AG20443 (cell line): ENCODE data around the gene ZNF512.
"Not testable (repeated sequence)": the region's sequence is repeated elsewhere in the genome, so short reads cannot be mapped to it uniquely, and the experiment has no call there.

Experiments
- DNase-seq: peaks from one replicate; pipeline ENCODE4 v3.0.0; 2012; ENCODE audit warnings: low spot score, mixed read lengths

The ZNF512 gene

DNA sequence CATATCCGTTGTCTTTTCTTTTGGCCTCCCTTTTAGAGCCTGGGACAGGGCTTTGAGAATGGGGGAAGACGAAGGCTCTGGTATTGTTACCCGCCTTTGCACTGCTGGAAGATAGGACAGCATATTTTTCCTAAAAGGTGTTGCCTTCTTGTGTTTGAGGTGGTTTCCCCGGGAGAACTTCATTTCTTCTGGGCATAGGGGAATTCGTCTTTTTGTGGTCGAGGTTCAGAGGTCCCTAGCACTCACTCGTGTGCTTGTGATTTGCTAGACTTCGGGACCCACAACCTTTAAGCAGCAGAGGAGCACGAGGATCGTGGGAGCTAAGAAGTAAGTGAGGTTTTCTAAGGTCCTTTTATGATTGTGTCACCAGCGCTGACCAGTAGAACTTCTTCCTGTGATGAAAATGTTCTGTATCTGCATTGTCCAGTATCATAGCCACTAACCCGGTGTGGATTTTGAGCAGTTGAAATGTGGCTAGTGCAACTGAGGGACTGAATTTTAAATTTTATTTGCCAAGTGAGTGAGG, 611 bp downstream of the ZNF512 start:
- peak; percentile 17 for DNase-seq

DNA sequence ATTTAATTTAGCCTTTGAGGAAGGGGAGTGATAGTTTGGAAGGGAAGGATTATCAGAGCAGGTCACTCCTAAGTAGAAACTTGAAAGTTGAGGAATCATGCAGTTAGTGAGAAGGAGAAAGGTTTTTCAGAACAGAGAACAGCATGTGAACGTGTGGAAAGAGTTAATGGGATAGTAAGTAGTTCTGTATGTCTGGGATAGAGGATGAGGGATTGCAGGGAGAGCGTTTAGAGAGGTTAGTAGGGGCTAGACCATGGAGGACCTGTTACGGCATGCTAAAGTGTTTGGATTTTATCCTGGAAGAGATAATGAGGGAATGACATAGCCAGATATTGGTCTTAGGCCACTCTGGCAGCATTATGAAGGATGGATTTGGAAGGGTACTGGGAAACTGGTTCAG, 1.8 kb downstream of the ZNF512 start:
- DNase-seq, result no peak

DNA sequence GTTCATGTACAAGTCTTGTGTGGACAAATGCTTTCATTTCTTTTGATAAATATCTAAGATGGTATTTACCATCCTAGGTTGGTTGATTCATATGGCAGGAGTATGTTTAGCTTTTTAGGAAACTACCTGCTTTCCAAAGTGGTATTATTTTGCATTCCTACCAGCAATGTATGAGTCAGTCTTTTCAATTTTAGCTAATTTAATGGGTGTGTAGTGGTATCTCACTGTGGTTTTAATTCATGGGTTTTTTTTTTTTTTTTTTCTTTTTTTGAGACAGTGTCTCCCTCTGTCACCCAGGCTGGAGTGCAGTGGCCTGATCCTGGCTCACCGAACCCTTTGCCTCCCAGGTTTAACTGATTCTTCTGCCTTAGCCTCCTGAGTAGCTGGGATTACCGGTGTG, 4.2 kb downstream of the ZNF512 start:
- no peak for DNase-seq

DNA sequence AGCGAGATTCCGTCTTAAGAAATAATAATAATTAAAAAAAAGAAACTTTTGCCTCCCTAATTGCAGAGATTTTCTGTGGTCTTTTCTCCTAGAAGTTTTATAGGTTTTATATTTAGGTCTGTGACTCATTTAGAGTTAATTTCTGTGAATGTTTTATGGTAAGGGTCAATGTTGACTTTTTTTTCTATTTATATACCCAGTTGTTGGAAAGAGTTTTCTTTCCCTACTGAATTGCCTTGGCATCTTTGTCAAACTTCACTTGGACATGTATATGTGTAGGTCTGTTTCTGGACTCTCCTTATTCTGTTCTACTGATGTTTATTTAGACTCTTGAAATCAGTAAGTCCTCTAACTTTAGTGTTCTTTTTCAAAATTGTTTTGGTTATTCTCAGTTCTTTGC, 5.5 kb downstream of the ZNF512 start:
- DNase-seq, result no peak

DNA sequence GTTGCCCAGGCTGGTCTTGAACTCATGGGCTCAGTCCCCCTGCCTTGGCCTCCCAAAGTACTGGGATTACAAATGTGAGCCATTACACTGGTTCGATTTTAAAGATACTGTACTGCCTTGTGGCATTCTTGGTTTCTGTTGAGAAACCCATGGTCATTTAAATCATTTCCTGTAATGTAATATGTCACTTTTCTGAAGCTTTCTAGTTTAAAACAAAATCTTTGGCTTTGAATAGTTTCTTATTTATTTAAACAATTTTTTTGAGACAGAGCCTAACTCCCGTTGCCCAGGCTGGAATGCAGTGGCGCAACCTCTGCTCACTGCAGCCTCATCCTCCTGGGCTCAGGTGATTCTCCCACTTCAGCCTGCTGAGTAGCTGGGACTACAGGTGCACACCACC, 8.9 kb downstream of the ZNF512 start:
- no peak for DNase-seq

DNA sequence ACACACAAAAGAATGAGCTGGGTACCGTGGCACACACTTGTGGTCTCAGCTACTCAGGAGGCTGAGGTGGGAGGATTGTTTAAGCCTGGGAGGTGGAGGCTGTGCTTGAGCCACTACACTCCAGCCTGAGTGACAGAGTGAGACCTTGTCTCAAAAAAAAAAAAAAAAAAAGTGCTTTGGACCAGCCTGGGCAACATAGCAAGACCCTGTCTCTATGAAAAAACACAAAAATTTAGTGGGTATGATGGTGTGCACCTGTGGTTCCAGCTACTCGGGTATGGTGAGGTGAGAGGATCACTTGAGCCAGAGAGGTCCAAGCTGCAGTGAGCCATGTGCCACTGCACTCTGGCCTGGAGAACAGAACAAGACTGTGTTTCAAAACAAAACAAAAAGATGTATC, 10.4 kb downstream of the ZNF512 start:
- DNase-seq, result no peak

DNA sequence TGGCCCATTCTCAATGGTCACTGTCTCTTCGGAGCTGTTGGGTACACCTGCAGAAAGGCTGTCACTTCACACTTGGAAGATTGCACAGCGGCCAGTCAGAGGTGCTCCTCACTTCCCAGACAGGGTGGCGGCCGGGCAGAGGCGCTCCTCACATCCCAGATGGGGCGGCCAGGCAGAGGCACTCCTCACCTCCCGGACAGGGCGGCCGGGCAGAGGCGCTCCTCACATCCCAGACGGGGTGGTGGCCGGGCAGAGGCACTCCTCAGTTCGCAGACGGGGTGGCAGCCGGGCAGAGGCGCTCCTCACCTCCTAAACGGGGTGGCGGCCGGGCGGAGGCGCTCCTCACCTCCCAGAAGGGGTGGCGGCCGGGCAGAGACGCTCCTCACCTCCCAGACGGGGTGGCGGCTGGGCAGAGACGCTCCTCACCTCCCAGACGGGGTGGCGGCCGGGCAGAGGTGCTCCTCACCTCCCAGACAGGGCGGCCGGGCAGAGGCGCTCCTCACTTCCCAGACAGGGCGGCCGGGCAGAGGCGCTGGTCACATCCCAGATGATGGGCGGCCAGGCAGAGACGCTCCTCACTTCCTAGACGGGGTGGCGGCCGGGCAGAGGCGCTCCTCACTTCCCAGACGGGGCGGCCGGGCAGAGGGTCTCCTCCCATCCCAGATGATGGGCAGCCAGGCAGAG, 11.3 kb downstream of the ZNF512 start:
- DNase-seq, result not testable (repeated sequence)

DNA sequence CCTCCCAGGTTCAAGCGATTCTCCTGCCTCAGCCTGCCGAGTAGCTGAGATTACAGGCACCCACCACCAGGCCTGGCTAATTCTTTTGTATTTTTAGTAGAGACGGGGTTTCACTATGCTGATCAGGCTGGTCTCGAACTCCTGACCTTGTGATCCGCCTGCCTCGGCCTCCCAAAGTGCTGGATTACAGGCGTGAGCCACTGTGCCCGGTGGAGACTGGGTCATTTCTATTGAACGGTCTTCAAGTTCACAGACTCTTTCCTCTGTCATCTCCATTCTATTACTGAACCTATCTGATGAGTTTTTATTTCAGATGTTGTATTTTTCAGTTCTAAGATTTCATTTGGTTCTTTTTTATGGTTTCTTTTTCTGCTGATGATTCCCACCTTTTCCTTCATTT, 12.6 kb downstream of the ZNF512 start:
- DNase-seq, result not testable (repeated sequence)

DNA sequence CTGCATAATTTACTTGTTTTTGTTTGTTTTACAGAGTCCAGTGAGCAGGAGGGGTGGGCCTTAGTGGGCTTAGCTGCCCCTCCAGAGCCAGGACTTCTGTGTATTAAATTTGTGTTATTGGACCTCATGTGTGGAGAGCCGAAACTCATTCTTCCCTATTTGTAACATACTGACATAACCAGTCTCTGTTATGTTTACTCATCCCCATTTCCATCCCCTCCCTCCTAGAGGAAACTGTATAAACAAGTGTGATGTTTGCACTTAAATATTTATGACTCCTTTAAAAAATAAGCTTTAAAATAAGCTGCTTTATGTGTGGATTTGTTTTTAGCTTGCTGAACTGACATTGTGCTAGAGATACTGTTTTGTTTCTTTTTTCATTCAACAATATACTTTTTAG, 13.8 kb downstream of the ZNF512 start:
- DNase-seq, result no peak

DNA sequence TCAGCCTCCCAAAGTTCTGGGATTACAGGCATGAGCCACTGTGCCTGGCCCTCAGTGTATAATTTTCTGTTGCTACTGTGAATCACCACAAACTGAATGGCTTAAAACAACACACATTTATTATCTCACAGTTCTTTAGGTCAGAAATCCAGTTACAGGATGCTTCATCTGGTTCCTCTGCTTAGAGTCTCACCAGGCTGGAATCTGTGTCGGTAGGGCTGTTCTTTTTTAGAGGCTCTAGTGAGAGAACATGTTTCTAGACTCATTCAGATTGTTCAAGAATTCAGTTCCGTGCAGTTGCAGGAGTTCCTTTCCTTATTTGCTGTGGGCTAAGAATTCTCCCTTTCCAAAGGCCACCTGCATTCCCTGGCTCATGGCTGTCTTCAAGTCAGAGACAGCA, 23.8 kb downstream of the ZNF512 start:
- DNase-seq, result no peak

DNA sequence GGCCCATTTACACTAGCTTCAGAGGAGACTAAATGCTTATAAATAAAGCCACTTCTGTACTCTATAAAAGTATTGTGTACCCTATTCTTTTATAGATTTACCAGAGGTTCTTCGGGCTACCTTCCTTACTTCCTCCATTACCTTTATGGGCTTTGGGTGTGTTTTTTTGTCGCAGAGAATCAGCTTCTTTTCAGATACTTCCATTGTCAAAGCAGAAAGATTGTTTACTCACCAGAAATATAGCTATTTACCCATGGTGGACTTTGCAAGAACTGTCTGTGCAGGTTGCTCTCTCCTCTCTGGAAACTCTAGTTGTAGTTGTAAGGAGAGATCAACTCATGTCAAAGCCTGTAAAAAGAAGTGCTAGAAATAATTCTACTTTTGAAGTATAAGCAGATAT, 31.1 kb downstream of the ZNF512 start:
- DNase-seq, result no peak

DNA sequence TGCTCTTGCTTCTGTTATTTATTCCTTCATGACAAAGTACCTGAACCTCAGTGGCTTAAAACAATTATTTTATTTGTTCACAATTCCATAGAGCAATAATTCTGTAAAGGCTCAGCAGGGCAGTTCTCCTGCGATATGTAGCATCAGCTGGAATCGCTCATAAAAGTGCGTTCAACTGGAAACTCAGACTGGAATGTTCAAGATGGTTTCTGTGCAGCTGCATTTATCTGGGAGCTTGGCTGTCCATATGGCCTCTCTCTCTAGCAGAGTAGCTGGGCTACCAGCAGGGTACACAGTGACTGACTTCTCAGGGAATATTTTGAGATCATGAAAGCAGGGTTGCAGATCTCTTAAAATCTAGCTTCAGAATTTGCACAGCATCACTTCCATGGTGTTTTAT, 32.5 kb downstream of the ZNF512 start:
- no peak for DNase-seq

DNA sequence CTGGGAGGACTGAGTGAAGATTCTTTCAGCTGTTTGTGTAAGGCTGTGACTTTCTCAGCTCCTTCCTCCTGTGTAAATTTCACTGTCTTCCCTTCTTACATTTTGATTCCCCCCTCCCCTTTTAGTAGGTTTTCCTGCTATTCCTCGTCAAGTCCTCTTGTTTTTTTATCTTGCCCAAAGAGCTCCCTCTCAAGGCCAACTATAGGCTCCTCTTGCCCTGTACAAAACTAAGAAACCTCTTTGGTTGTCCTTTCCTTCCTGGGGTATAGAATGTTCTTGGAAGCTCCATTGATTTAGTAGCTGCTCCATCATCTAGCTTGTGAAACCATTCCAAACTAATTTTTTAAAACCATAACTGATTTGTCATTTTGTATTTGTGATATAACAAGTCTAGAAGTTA, 38.7 kb downstream of the ZNF512 start:
- no peak for DNase-seq

DNA sequence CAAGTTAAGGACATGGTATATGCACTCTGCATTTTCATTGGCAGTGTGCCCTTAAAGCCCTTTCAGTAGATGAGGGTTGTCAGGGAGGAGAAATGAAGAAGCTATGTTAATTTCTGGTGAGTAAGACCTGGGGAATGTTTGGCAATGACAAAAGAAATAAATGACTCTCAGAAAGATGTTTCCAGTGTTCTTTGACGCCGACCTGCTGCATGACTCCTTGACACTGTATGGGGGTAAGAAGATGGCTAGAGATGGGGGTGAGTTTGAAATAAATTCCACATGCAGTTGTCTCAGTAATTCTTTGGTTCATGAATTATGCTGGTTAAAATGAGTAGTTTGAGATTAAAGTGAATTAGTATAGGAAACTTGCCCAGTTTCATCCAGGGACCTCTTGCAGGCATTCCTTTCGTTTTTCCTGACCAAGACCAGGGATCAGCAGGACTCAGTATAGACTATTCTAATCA, 40.1 kb downstream of the ZNF512 start:
- peak; percentile 72 for DNase-seq

DNA sequence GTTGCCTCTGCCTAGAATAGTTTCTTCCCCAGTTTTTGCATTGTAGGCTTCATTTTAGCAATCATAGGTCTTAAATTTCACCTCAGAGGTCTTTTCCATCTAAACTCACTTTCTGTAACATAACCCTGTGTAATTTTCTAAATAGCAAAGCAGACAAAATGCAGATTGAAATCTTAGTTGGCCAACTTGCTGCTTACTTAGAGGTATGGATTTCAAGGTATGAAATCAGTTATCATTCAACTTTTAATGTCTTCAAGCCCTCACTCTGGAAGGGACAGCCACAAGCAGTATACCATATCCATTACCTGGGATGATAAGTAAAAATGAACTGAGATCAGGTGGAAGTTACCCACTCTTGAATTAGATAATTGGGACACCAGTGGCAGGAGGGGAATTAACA, 42.1 kb downstream of the ZNF512 start:
- DNase-seq, result no peak

DNA sequence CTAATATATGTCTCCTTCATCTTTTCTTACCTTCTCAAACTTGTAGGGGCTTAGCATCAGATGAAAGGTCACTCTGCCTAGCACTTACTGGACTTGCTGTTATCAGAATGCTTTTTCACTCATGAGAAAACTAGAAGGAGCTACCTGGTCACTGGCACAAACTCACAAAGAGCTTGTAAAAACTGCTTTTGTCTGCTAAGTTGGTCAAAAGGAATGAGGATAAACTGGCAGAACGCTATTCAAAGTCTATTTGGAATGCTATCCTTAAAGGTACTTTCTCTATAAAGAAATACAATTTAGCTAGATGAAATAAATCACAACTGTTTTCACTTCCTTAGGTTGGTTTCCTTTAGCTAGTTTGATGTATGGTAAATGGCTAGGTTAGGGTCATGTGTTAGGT, 43.5 kb downstream of the ZNF512 start:
- DNase-seq, result not testable (repeated sequence)

DNA sequence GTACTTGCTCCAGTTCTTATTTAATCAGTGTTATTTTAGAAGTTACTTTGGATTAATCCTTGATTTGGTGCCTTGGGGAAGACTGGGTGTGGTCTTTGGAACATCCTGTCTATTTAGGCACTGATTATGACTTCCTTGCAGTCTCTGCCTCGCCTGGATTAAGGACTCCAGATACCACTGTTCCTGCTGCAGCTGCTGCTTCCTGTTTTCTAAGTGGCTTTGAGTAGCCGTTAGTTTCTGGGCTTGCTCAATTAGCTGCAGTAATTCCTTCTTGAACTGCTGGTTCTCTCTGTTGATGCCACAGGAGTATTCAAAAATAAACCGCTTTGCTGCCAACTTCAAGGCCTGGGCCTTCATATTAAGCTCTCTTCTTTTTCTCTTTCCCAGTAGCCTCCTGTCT, 44.1 kb downstream of the ZNF512 start:
- DNase-seq, result not testable (repeated sequence)

DNA sequence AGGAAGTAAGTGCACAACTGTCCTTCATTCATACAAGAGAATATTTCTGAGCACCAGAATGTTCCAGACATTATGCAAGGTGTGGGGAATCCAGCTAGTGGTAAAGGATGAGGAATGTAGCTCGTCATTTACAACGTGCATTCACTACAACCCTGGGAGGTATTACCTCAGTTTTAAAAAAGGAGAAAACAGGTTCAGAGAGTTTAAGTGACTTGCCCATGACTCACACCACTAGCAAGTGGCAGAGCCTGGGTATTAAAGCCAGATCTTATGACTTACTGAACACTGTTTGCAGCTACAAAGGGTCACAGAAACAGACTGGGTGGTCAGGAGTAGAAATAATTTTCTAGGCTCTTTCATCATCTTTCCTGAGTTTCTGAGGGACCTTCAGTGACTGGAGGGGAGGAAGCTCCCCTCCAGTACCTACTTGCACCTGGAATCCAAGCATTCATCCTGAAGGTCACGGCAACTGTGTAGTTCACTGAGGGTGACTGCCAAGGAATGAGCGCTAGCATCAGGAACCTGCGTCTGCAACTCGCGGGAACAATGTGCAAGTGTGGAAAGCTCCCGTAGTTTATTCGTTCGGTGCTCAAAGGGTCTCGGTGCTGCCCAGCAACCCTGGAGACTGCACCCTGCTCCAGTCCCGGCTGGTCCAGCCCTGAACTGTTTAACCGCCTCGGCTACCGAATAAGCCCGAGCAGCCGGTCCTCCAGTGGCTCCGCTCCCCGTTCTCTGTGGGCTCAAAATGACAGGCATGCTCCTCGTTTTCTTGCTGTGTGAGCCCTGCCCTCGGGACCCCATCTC, 45.3 kb downstream of the ZNF512 start:
- DNase-seq, result peak; percentile 72

DNA sequence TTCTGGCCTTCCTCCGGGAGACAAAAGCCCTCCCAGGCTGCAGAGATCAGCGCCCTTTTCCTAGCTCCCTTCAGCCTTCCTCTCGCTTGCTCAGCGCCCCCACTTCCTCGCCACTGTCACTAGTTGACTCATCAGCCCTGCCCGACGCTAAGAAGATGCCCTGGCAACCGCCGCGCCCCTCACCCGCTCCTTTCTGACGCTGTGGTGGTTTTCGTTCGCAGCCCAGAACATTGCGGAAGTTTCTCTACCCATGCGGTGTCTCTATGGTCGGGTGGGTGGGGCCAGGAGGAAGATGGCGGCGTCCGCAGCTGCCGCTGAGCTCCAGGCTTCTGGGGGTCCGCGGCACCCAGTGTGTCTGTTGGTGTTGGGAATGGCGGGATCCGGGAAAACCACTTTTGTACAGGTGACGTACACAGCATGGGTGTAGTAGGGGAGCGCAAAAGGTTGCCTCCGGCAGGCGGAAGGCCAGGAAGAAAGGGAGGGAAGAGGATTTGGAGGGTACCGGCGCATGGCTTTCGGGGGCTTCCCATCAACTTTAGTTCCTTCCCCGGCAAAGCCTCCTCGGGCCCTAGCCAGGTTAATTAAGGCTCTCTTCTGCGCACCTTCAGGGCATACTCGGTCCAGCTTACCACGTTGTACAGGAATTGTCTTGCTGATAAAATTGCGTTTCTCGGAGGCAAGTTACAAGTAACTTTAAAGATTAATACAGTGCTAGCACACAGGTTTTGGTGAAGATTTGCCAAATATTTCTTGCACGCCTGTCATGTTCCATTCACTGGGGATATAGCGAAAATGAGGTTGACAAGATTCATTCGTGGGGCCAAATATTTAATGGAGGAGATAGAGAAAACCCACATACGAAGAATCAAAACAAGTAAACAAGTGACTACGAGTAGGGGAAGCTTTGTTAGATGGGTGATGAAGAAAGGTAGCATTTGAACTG, 46.2 kb downstream of the ZNF512 start, which contains the start of the genes CCDC121 and GPN1:
Gene CCDC121 (minus strand): TSS at position 246 of the 943 bp plus-strand sequence. CDS start 1,213 bp downstream, outside the sequence.
Gene GPN1 (plus strand): TSS at position 284 of the 943 bp plus-strand sequence. CDS start 9 bp downstream, at position 293.
- peak; percentile 95 for DNase-seq

DNA sequence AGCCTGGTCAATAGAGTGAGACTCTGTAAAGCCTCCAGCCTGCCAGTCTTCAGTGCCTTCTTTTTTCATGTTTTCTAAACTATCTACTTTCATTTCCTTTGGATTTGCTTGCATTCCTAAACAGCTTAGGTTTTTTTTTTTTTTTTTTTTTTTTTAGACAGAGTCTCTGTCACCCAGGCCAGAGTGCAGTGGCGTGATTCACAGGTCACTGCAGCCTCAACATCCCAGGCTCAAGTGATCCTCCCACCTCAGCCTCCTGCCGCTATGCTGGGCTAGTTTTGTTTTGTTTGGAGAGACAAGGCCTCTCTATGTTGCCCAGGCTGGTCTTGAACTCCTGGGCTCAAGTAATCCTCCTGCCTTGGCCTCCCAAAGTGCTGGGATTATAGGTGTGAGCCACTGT, 47.4 kb downstream of the ZNF512 start:
- not testable (repeated sequence) for DNase-seq

DNA sequence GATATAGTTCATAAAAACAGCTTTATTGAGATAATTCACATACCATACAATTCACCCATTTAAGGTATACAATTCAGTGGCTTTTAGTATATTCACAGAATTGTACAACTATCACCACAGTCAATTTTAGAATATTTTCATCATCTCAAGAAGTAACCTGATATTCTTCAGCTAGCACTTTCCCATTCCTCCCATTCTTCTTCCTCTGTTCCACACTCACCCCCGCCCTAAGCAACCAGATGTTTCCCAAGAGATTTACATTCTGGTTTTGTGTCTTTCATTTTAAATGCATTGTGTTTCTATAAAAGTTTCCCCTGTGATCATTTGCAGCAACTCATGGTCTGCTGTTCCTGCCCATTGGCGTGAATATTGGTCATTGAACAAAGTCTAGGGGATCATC, 51.4 kb downstream of the ZNF512 start:
- no peak for DNase-seq

DNA sequence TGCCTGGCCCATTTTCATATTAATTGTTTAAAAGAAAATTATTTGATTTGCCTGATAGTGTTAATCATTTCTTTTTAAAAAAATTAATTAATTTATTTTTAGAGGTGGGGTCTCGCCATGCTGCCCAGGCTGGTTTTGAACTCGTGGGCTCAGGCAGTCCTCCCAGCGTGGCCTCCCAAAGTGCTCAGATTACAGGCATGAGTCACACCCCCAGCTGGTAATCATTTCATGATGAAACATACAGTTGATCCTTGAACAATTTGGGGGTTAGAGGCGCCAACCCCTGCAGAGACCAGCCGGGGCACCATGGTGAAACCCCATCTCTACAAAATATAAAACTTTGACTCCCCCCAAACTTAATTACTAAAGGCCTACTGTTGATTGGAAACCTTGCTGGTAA, 53.9 kb downstream of the ZNF512 start:
- no peak for DNase-seq
